ENCODE measurements around the gene HPS4.
"Not testable (repeated sequence)": the region's sequence is repeated elsewhere in the genome, so short reads cannot be mapped to it uniquely, and the experiment has no call there.

The HPS4 gene

GRCh38 chr22:26483439-26484359 lies at the start of gene HPS4, which contains the start of gene SRRD:
TSS of gene HPS4 (minus strand) at chr22:26483783. CDS start at chr22:26481762, 2,021 bp downstream.
TSS of gene SRRD (plus strand) at chr22:26483877. CDS start at chr22:26483891, 14 bp downstream.
- peak; percentile 92 for DNase-seq

DNA sequence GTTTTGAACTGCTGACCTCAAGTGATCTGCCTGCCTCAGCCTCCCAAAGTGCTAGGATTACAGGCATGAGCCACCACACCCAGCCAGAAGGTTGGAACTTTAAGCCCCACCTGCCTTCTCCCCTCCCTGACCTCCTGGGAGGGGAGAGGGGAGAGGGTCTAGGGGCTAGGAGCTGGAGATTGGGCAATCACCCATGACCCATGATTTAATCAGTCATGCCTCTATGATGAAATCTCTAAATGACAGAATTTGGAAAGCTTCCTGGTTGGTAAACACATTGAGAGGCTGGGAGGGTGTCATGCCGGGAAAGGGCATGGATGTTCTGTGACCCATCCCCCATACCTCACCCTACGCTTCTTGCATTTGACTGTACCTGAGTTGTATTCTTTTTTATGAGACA lies 45.8 kb upstream of the HPS4 start:
- DNase-seq = no peak

DNA sequence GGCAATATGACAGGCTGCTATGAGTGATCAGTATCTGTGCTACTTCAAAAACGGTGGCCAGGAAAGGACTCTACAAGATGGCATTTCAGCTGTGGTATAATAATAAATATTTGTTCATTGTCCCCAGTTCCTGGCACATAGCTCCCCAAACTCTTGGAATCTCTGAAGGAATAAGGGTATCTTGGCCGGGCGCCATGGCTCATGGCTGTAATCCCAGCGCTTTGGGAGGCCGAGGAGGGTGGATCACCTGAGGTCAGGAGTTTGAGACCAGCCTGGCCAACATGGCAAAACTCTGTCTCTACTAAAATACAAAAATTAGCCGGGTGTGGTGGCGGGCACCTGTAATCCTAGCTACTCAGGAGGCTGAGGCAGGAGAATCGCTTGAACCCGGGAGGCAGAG lies 44.9 kb upstream of the HPS4 start:
- not testable (repeated sequence) for DNase-seq

- no peak for DNase-seq
Measured at GRCh38 chr22:26527574-26528465, 44.2 kb upstream of the HPS4 start.

DNA sequence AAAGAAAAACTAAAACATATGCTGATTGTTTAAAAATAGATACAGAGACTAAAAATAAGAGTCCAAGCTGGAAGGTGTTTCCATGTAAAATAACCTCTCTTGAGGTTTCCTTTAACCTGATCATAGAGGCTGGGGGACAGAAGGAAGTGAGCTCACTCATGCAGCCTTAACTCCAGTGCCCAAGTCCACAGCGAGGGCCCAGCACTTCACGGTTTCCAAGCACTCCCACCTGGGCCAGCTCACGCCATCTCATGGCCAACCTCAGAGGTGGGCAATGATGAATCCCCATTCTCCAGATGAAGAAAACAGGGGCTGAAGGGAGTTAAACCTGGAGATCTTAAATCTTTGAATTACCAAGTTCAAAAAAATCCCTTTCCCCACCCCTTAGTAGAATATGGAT lies 43.6 kb upstream of the HPS4 start:
- DNase-seq = no peak

GRCh38 chr22:26525946-26526564 lies 42.5 kb upstream of the HPS4 start:
- DNase-seq = no peak

- DNase-seq = no peak
Measured at GRCh38 chr22:26524870-26525269, 41.3 kb upstream of the HPS4 start.

GRCh38 chr22:26522592-26522991 lies 39.0 kb upstream of the HPS4 start:
- DNase-seq = no peak

- no peak for DNase-seq
Measured at GRCh38 chr22:26522012-26522411, 38.4 kb upstream of the HPS4 start.

- DNase-seq = no peak
Measured at GRCh38 chr22:26517429-26517828, 33.8 kb upstream of the HPS4 start.

GRCh38 chr22:26516503-26516902 lies 32.9 kb upstream of the HPS4 start:
- DNase-seq = no peak

DNA sequence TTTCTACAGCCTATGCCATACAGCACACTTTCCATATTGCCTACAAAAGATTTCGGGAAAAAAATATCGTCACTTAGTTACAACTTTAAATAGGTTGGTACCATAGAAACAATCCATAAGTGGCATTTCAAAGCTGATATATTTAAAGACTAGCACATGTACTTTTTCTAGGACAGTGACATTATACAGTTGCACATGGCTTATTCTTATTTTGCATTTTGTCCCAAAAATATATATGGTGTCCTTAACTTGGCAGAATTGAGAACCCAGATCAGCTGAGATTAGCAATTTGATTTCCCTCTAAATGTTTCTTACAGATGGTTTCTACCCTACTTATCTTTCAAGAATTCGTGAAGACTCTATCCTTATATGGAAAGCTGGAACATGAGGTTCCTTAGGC lies 32.3 kb upstream of the HPS4 start:
- no peak for DNase-seq

DNA sequence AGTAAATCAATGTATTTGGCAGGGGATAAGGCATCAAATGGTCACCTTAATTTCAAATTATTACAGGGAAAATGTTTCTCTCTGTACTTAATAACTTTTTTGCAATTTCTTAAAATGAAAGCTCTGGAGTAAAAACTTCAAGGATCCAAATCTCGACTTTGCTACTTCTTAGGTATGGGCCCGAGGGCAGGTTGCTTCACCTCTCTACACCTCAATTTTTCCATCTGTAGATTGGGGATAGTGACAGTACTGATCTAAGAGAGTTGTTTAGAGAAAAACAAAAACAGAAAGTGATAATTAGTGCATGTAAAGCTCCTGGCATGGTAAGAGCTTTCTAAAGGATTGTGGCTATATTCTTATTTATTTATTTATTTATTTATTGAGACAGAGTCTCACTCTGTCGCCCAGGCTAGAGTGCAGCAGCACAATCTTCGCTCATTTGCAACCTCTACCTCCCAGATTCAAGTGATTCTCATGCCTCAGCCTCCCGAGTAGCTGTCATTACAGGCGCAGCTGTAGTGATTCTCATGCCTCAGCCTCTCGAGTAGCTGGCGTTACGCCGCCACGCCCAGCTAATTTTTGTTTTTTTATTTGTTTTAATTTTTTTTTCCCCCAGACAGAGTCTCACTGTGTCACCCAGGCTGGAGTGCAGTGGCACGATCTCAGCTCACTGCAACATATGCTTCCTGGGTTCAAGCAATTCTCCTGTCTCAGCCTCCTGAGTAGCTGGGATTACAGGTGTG lies 31.0 kb upstream of the HPS4 start:
- DNase-seq = no peak

GRCh38 chr22:26513838-26514237 lies 30.3 kb upstream of the HPS4 start:
- DNase-seq = no peak

DNA sequence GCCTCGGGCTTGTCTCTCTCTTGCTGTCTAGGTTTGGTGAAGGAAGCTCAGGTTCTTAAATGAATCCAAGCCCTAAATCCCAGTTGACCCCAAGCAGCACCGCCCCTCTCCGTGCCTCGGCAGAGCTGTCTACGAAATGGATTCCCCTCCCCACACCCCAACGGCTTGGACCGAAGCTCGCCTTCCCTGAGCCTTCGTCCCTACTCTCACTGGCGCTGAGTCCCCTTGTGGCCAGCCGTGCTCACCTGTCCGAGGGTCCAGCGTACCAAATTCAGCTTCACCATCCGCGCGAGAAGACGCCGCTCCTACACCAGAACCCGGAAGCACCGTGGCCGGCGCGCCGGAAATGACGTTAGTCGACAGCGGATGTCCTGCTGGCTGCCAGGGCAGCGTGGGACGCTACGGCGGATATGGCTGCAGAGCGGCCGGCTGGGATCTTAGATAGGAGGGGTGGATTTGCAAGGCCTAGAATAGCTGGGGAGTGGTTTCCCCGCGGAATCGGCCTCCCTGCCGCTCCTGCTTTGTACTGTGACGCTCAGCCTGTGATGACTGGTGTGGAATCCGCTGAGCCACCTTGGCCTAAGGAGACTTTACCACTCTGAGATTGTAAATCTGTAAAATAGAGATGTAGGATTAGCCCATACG lies 28.7 kb upstream of the HPS4 start, which contains the start of gene TFIP11:
TFIP11 (minus strand) TSS at position 325 of the 645 bp plus-strand sequence. CDS start 2,201 bp downstream, outside the sequence.
- peak; percentile 85 for DNase-seq

DNA sequence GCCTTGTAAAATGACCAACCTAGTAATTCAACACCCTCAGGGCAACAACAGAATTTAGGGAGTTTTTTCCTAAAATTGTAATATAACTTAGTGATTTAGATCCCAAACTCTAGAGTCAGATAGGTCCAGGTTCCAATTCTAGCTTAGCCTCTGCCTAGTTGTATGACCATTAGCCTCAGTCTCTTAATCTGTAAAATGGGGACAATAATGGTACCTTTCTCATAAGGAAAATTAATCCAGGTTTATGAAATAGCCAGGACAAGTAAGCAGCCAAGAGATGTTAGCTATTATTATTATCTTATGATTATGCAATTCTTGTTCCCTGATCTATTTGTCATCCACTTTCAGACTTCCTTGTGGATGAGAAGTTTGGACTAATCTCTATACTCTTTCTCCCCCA lies 24.6 kb upstream of the HPS4 start:
- DNase-seq = no peak

DNA sequence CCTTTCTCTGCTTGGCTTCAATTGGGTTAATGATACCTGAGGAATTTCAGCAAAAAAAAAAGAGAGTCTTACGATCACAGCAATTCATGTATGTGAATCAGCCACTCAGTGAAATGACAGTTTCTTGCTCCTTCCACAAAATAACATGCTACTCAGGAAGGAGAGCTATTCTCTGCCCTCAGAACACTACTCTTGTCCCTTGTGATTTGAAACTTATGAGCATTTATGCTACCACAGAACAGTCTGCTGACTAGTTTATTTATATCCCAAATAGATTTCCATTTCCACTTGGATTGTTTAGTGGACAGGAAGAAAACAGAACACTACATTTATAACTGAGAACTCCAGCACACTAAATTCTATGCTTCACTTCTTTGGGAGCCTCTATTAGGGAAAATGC lies 20.2 kb upstream of the HPS4 start:
- no peak for DNase-seq

DNA sequence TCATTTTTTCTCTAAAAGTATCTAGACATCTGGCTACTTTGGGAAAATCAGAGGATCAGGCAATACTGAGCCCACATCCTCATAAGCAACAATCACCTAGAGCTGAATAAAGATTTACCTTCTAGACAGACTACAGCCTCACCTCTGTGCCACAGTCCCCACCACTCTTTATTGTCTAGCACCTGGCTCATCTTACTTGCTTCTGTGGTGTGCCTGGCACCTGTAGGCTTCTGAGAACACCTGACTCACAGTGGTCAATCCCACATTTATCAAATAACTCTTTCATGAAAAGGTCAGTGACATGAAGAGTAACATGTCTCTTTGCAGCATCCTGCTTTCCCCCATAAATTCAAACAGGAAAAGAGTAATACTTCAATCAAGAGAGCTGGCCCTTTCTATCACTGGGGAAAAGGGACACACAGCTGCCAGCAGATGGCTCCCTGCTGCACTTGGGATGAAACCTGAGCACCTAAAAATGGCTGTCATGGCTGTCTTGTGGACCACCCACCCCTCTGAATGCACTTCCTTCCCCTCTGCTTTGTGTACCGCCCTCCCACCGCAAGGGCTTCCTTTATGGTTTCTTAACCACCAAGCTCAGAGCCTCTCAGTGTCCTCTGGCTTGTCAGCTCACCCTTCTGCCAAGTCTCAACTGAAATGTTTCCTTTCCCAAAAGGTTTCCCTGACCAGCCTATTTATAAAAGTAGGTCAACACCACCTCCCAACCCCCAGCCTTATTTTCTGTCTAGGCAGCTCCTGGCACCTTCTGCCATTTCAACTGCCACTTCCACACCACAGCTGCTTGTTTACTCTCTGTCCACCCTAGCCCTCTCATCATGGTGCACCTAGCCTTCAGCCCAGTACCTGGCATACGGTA lies 19.3 kb upstream of the HPS4 start:
- DNase-seq = peak; percentile 9

GRCh38 chr22:26501996-26502395 lies 18.4 kb upstream of the HPS4 start:
- DNase-seq = no peak

- no peak for DNase-seq
Measured at GRCh38 chr22:26499188-26499703, 15.7 kb upstream of the HPS4 start.
